Endothelial cell of umbilical vein (primary cell): ENCODE data around the gene ZMIZ1.

Experiments used
- EZH2 ChIP-seq: IDR thresholded peaks from 2 replicates; pipeline ENCODE4 v1.6.1; 2012; ENCODE audit warnings: borderline replicate concordance, low read depth, mild to moderate bottlenecking, moderate library complexity, low read length, inconsistent platforms; ENCODE audit not compliant: severe bottlenecking
- FOS ChIP-seq: IDR thresholded peaks from 2 replicates; pipeline ENCODE4 v1.6.1; 2011; ENCODE audit warnings: mild to moderate bottlenecking, low read length, moderate library complexity, borderline replicate concordance; ENCODE audit not compliant: insufficient read depth
- GATA2 ChIP-seq: IDR thresholded peaks from 2 replicates; pipeline ENCODE4 v1.7.0; 2011; ENCODE audit warnings: low read depth, mild to moderate bottlenecking, moderate library complexity, mixed read lengths, low read length; ENCODE audit not compliant: insufficient read length, insufficient read depth
- POLR2A ChIP-seq: IDR thresholded peaks from 2 replicates; pipeline ENCODE4 v1.6.1; 2012; ENCODE audit warnings: low read depth, mild to moderate bottlenecking, control low read depth, low read length
- POLR2AphosphoS5 ChIP-seq: IDR thresholded peaks from 2 replicates; pipeline ENCODE4 v1.6.1; 2012; ENCODE audit warnings: low read depth, mild to moderate bottlenecking, control low read depth, low read length, moderate library complexity; ENCODE audit not compliant: insufficient read depth
- TF ChIP-seq, protein P1 (sequence below), 2 donors: IDR thresholded peaks; 1 replicate in 1 of 2; 2 replicates in 1 of 2; pipeline ENCODE4 v1.5.1; 2011; ENCODE audit warnings: low read length in 2 of 2, mild to moderate bottlenecking in 2 of 2, moderate library complexity in 2 of 2, control low read depth in 1 of 2, inconsistent platforms in 1 of 2, low read depth in 1 of 2; ENCODE audit not compliant: insufficient read depth in 1 of 2; ENCODE audit errors: extremely low read depth in 1 of 2

DNA sequence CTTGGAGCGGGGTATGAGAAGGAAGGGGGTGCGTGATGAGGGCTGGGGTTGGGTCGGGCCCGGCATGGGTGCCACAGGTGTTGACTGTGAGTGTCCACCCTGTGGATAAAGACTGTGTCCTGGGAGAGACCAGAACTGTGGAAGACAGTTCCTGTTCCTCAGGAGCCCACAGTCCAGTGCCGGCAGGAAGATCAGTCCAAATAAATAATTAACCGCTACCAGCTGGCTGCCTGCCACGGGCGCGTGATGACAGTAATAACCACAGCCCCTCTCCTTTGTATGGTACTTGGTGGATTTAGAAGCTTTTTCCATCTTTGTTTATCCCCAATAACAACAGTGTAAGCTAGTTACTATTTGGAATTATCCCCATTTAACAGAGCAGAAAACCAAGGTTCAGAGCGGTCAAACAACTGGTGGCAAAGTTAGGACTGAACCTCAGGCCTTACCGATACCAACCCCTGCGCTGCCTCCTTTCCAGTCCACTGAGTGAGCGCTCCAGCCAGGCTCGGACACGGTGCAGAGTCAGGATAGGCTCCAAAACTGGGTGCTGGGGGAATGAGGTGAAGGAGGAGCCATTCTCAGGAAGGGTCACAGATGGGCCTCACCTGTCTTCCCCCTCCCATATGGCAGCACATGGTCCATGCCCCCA is 5.1 kb downstream of the ZMIZ1 start:
- TF ChIP-seq, protein P1, sequence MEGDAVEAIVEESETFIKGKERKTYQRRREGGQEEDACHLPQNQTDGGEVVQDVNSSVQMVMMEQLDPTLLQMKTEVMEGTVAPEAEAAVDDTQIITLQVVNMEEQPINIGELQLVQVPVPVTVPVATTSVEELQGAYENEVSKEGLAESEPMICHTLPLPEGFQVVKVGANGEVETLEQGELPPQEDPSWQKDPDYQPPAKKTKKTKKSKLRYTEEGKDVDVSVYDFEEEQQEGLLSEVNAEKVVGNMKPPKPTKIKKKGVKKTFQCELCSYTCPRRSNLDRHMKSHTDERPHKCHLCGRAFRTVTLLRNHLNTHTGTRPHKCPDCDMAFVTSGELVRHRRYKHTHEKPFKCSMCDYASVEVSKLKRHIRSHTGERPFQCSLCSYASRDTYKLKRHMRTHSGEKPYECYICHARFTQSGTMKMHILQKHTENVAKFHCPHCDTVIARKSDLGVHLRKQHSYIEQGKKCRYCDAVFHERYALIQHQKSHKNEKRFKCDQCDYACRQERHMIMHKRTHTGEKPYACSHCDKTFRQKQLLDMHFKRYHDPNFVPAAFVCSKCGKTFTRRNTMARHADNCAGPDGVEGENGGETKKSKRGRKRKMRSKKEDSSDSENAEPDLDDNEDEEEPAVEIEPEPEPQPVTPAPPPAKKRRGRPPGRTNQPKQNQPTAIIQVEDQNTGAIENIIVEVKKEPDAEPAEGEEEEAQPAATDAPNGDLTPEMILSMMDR (IDR thresholded peaks at IDR 0.05; ENCODE audit: extremely low read depth in 1 of 2, insufficient read depth in 1 of 2, low read depth in 1 of 2, low read length in 2 of 2) = no peak
- TF ChIP-seq POLR2A = no peak
- TF ChIP-seq EZH2 = no peak
- no peak for TF ChIP-seq FOS
- TF ChIP-seq GATA2 = no peak
- no peak for TF ChIP-seq POLR2AphosphoS5
